NCI-H146 treated with DMSO at 0.1 percent for 48 hours (cell line): ENCODE data around the gene CDS2.

Experiments
- DNase-seq: peaks from one replicate; lab custom pipeline; 2025; ENCODE audit not compliant: unreplicated experiment; lab: John Stamatoyannopoulos, UW

Gene CDS2

DNA sequence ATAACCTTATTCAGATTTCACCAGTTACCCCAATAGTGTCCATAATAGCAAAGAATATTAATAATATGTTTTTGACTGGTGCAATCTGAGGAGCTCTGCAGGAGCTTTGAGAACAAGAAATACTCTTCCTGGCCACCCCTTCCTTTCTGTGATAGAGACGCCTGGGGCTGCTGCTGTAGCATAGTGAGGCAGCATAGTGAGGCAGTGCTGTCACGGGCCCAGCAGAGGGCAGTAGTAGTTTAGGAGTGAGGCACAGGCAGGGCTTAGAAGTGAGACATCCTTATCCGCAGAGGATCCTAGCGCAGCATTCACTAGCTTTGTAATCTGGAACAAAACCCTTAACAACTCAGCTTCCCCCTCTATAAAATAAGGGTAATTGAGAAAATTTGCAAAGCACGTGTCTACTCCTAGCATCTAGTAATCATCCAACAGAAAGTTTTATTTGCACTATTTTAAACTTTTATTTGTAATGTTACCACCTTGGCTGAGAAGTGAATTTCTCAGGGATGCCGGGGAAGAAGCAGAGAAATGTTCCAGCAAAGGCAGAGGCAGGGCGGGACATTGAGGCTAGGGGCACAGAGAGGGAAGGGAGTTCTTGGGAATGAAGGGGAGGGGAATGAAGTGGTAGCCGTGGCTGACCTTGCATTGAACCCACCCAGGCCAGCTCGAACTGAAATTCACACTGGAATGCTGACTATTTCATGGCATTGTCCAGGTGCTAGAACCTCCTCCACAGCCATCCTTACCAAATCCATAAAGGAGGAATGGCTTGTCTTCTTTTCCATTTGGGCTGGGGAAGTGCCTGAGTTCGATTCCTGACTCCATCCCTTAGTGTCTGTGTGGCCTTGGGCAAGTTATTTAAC, 78.8 kb downstream of the CDS2 start:
- DNase-seq: peak; percentile 65

DNA sequence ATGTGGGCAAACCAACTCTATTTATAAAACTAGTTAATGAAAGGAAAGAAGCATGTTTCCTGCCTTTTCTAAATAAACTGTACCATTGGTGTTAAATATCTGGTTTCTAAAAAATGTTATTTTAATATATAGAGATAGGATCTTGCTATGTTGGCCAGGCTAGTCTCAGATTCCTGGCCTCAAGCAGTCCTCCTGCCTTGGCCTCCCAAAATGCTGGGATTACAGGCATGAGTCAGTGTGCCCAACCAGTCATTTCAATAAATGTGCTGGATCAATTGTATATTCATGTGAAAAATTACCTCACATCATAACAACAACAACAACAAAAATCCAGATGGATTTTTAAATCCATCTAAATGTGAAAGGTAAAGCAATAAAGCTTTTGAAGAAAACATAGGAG, 80.3 kb downstream of the CDS2 start:
- no peak for DNase-seq

DNA sequence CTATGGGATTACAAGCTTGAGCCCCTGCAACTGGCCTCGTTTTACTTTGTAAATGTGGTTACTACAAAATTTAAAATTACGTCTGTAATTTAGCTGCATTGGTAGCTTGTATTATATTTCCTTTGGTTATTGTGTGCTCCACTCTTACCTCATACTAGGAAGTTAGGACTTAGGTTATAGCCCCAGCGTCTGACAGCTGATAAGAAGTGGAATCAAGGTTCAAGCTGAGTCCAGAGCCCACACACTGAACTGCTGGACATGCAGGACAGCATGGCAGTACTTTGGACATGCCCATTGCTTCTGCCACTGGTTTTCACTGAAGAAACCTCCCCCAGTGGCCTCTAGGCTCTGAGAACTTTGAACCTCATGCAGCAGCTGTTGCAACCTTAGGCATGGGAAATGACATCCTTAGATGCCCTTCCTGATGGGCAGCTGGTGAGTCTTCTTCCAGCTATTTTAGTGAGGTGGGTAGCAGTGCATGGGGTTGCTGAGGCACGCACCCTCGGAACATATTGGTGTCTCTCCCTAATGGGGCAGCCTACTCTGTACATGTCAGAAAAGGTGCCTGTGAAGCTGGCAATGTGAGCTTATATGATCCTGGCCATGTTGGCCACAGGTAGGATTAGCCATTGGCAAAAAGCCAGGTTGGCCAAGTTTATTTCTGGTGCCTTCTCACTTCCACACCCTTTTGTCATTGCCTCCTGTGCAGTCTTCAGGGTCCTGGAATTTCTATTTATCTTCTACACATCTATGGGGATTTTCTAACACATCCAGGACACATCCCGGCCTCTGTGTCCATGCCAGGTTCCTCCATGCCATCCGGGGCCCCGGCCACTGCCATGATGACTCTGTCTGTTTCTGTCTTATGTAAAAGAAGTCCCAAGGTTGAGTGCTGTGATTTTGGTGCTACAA, 85.3 kb downstream of the CDS2 start:
- no peak for DNase-seq

DNA sequence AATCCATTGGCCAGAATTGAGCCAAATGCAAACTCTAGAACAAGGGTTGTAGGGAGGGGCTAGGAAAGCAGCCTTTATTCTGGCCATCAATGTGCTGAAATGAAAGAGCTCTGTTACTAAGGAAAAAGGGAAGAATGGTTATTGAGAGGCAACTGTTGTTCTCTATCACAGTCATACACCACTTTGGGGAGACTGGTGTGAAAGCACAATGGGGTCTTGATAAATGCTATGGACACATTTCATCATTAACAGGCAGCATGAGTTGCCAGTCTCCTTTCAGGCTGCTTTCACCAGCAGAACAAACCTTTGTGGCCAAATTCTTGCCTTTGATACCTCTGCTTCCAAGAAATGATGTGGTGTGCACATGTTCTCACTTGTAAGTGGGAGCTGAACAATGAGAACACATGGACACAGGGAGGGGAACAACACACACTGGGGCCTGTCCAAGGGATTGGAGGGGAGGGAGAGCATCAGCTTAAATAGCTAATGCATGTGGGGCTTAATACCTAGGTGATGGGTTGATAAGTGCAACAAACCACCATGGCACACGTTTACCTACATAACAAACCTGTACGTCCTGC, 86.2 kb downstream of the CDS2 start:
- DNase-seq: no peak

DNA sequence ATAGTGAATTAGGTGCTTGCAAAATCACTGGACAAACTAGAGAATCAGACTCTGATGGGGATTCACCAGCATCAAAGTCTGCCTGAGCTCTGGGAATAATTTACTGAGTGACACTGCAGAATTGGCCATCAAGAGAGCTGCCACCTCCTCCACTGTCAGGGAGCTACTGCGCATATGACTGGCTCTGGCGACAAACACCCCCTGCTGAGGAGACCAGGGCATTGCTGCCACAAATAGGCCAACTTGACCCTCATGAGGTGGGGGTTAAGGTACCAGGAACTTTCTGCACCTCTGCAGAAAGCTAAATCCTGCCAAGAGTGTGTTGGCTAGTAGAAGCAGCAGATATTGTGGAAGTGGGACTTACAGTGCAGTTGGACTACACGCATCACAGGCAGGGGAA, 88.0 kb downstream of the CDS2 start:
- no peak for DNase-seq

DNA sequence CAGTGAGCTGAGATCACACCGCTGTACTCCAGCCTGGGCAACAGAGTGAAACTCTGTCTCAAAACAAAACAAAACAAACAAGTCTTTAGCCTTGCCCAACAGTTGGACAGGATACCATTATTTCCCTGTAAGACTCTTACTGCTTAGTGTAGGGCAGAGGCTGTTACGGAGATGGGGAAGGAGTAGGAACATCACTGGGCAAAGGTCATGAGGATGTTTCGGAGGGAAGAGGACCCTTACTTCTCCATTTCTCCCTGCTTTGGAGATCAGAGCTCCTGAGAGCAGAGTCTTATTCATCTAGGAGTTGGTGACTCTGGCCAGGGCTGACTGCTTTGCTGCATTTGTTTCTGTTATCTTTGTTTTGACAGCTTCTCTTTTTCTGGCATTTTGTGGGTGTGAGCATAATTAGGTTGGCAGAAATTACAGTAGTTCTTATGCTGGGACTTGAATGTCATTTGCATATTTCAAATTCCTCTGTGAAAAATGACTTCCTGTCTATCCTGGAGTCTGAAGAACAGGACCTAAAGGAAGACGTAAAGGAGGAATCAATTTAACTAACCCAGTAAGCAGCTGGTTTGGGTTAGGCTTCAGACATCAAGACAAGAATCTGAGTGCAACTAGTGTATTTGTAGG, 89.0 kb downstream of the CDS2 start:
- no peak for DNase-seq

DNA sequence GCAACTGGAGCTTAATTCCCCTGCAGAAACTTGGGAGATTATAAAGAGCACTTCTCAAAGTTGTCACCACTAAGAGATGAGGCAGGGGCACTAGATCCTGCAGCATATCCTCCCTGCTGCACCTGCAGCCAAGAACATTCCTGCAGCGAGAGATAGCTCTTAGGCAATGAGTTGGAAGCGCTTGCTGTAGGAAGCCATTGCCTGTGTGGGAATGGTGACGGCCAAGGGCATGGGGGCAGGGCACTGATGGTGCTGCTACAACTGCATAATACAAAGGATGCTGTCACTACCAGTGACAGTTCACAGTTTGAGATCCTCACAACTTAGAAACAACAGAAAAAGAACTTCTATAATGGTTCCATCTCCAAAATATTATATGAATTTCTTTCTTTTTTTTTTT, 89.9 kb downstream of the CDS2 start:
- no peak for DNase-seq

DNA sequence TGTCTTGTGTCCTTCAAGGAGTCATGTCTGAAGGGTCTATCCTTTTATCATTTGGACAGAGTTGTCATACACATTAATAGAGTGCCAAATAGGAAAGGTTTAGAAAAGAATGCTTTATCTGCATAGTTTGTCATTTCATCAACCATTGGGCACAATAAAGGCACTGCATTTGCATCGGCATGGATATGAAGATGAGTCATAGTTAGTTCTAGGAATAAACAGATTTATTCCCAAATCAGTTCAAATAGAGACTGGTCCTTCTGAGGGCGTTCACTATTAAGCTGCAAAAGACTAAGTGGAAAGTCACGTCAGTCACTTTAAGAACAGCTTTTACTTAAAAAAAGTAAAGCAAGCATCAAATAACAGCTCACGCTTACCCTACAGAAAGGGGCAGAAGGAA, 90.8 kb downstream of the CDS2 start:
- DNase-seq: no peak

DNA sequence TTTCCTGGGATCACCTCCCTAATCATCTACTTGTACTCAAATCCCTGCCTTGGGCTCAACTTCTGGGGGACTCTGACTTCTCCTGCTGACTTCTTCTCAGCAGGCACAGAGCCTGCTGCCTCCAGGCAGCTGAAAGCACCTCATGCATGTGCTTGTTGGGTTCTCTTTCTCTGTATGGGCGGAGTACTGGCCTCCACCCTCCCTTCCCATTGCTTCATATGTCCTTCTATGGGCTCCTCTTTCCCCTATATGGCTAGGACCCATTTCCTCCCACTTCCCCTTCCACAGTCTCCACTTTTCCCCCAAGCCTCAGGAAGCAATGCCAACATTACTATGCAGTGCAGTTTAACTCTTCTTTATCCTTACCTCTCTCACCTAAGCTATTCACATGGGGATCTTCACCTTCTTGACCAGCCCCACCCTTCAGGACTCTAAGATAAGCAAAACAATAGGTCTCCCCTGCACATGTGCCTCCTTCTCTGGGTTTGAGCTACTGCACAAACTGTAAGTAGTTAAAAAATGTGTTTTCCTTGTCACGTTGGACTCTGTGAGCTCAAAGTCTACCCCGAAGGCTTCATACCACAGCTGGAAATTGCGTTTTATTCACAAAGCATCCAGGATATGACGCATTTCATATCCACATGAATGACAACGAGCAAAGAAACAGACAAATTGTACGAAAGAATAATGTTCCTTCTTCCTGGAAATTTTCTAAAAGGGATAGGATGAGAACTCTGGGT, 93.7 kb downstream of the CDS2 start:
- DNase-seq: no peak

DNA sequence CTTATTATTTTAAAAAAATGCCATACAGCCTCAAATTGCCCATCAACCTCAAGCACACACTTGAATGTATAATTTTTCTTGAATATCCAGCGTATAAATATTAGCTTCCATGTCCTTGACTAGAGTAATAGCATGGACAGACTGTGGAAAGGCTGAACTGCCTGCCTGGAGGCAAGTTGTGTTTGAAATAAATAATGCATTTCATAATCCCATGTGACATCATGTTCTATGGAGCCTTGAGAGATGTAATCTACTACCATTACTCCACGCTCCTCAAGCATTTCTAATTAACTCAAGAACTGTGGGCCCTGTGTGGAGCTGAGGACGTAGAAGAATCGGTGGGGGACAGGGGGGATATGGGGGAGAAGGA, 94.2 kb downstream of the CDS2 start:
- DNase-seq: peak; percentile 1

DNA sequence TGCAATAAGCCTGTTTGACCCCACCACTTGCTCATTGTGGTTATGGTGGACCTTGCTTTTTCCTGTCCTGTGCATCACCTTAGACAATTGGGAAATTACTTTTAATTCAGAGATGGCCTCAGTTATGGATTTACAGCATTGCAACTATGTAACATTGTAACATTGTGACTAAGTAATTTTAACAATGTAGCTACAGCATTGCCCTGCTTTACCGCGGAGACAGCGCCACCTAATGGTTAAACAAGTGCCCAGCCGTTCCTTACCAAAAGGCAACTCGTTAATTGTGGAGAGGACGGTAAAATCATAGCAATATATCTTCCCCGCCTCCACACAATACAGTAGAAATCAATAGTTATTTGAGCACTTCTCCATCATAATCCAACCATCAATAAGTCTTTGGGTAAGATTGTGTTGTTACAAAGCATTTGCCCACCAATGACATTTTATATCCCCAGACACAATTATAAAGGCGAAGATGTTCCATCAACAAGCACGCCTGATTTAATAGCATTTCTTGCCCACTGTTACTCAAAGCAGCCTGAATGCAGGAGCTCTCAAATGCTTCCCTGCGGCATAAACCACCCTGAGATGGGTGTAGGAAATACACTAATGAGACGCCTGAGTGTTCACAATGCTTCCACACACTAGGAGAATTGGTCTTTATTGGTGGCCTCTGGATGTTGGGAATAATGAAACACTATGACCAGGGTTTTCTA, 96.3 kb downstream of the CDS2 start:
- peak; percentile 9 for DNase-seq

DNA sequence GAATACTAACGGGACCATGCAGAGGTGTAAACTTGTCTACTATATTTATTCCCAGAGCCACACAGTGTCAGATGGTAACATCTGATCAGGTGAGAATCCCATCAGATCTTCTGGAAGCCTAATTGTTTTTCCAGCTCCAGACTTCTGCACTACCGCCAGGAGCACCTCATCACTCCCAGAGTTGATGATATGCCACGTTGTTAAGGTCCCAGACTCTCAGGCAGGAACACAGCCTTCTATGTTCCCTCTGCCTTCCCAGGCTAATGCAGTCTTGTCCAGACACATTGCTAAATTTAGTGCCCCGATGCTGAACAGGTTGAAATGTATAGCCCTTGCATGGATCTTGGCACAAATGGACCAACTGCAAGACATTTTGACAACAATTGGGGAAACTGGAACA, 103.7 kb downstream of the CDS2 start:
- no peak for DNase-seq

DNA sequence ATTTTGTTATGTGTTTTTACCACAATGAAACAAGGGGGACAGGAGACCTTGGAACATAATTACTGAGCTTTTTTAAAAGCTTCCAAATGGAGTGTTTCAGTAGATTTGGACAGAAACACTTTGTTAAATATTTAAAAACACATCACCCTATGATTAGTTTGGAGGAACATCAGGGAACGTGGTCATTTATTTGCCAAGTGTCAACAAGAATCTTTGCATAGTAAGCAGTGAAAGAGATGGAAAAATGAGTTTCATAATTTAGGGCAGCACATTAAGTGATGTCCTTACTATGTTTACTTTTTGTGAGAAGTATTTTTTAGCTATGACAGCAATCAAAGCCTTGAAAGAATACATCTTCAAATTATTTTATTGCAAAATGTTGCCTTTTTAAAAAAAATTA, 107.3 kb downstream of the CDS2 start:
- DNase-seq: no peak

DNA sequence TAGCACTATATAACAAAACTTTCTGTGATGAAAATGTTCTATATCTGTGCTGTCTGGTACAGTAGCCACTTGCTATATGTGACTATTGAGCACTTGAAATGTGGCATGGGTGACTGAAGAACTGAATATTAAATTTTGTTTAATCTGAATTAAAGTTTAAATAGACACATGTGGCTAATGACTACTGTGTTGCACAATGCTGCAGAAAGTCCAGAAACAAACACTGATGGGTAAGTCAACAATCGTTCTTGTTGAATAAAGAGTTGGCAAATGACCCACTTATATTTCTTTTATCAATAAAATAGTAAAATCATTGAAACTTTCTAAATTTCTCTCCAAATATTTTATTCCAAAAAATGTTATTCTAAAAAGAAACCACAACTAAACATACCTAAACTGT, 108.2 kb downstream of the CDS2 start:
- DNase-seq: no peak
